H1 (cell line): ENCODE data around the gene TP53BP2. TPM values are rescaled to one million over a fixed set of nuclear protein-coding genes. Genes with fewer than 3 reads are reported as not detected.

Experiments used
- CTCF ChIA-PET: fragments of 300-600 bp; sonication (Branson Sonifier 250); formaldehyde crosslinking; loops from one replicate; lab custom pipeline; 2021; ENCODE audit not compliant: partially characterized antibody; lab: Charles Lee
- POLR2A ChIA-PET: fragments of 300-600 bp; sonication (Branson Sonifier 250); formaldehyde crosslinking; loops from one replicate; lab custom pipeline; 2021; ENCODE audit warnings: inconsistent platforms; ENCODE audit not compliant: partially characterized antibody; lab: Charles Lee
- DNase-seq, 2 experiments: peaks; one replicate each; pipeline versions ENCODE4 v3.0.0 to v3.0.0-alpha.2; 2010 to 2022; ENCODE audit warnings: low spot score in 2 of 2, low read depth in 1 of 2, mixed read lengths in 1 of 2
- FAIRE-seq: peaks from 2 replicates; lab custom pipeline; 2011; peaks lifted over from hg19 to GRCh38; lab: Jason Lieb, UNC
- H2AFZ ChIP-seq: 2 replicates; pipeline ENCODE4 v1.8.1; 2012; ENCODE audit warnings: low read length, inconsistent platforms
- H2AK5ac ChIP-seq: 2 replicates; pipeline ENCODE4 v1.6.1; 2013; ENCODE audit warnings: low read depth, low read length
- H2BK120ac ChIP-seq: replicated peaks from 2 replicates; pipeline ENCODE3; 2013; ENCODE audit warnings: low read depth, low read length, inconsistent platforms
- H2BK12ac ChIP-seq: 2 replicates; pipeline ENCODE4 v1.6.1; 2013; ENCODE audit warnings: low read depth, low read length
- H2BK15ac ChIP-seq: 2 replicates; pipeline ENCODE4 v1.6.1; 2013; ENCODE audit warnings: low read length
- H2BK20ac ChIP-seq: 2 replicates; pipeline ENCODE4 v1.6.1; 2013; ENCODE audit warnings: low read length
- H2BK5ac ChIP-seq: 2 replicates; pipeline ENCODE4 v1.6.1; 2013; ENCODE audit warnings: low read depth, low read length
- H3K14ac ChIP-seq: 2 replicates; pipeline ENCODE4 v1.6.1; 2013; ENCODE audit warnings: inconsistent platforms; ENCODE audit not compliant: insufficient read length
- H3K18ac ChIP-seq: 2 replicates; pipeline ENCODE4 v1.6.1; 2013; ENCODE audit warnings: low read length; ENCODE audit errors: extremely low read depth
- H3K23ac ChIP-seq: 2 replicates; pipeline ENCODE4 v1.6.1; 2013; ENCODE audit warnings: inconsistent platforms; ENCODE audit not compliant: insufficient read length
- H3K23me2 ChIP-seq: 2 replicates; pipeline ENCODE4 v1.6.1; 2013; ENCODE audit warnings: low read depth, low read length
- H3K27ac ChIP-seq: 2 replicates; pipeline ENCODE4 v1.6.1; 2011; ENCODE audit warnings: low read depth, low read length, inconsistent platforms
- H3K27me3 ChIP-seq, 4 experiments: replicated peaks in 1 of 4; 1 replicate in 1 of 4; 2 replicates in 3 of 4; pipeline versions ENCODE4 v1.6.1 to v1.8.1; 2011 to 2013; ENCODE audit warnings: low read length in 3 of 4, mild to moderate bottlenecking in 3 of 4, inconsistent platforms in 2 of 4, mixed read lengths in 2 of 4, moderate library complexity in 1 of 4; ENCODE audit not compliant: control insufficient read depth in 3 of 4, insufficient read depth in 3 of 4; ENCODE audit errors: extremely low read depth in 1 of 4
- H3K36me3 ChIP-seq, 4 experiments: 2 replicates each; pipeline versions ENCODE4 v1.6.1 to v1.8.1; 2011 to 2013; ENCODE audit warnings: mild to moderate bottlenecking in 4 of 4, low read length in 3 of 4, moderate library complexity in 2 of 4, control low read depth in 1 of 4, inconsistent platforms in 1 of 4; ENCODE audit not compliant: insufficient read depth in 4 of 4, control insufficient read depth in 2 of 4
- H3K4ac ChIP-seq: replicated peaks from 2 replicates; pipeline ENCODE3; 2013; ENCODE audit warnings: low read length, low read depth, mixed read lengths, inconsistent platforms; ENCODE audit not compliant: insufficient read length
- H3K4me1 ChIP-seq, 4 experiments: replicated peaks in 1 of 4; 1 replicate in 1 of 4; 2 replicates in 3 of 4; pipeline versions ENCODE4 v1.6.1 to v1.8.1; 2011 to 2013; ENCODE audit warnings: low read length in 3 of 4, inconsistent platforms in 2 of 4, mixed read lengths in 1 of 4; ENCODE audit not compliant: insufficient read depth in 4 of 4, control insufficient read depth in 3 of 4
- H3K4me2 ChIP-seq, 2 experiments: 2 replicates each; pipeline versions ENCODE4 v1.6.1 to v1.8.1; 2011 to 2013; ENCODE audit warnings: low read depth in 2 of 2, low read length in 2 of 2, control low read depth in 1 of 2, inconsistent platforms in 1 of 2, mild to moderate bottlenecking in 1 of 2; ENCODE audit not compliant: insufficient read depth in 1 of 2
- H3K4me3 ChIP-seq, 4 experiments: fragments of 200-600, 300-600 bp in 1 of 4; sonication (generic), shearing (Covaris generic), sonication (Bioruptor Twin) in 1 of 4; 2 replicates each; pipeline versions ENCODE4 v1.5.1 to v1.8.1; 2011 to 2016; ENCODE audit warnings: low read length in 4 of 4, low read depth in 3 of 4, control low read depth in 2 of 4, inconsistent platforms in 2 of 4, mild to moderate bottlenecking in 2 of 4, mixed read lengths in 1 of 4, moderate library complexity in 1 of 4; ENCODE audit not compliant: insufficient read depth in 2 of 4; ENCODE audit errors: extremely low read depth in 1 of 4
- H3K56ac ChIP-seq: replicated peaks from 2 replicates; pipeline ENCODE3; 2013; ENCODE audit warnings: low read depth, mild to moderate bottlenecking, mixed read lengths, low read length, inconsistent platforms; ENCODE audit not compliant: insufficient read length
- H3K79me1 ChIP-seq: 2 replicates; pipeline ENCODE4 v1.6.1; 2013; ENCODE audit warnings: low read depth, low read length, control low read depth
- H3K79me2 ChIP-seq, 2 experiments: 2 replicates each; pipeline versions ENCODE4 v1.6.1 to v1.8.1; 2012 to 2013; ENCODE audit warnings: low read length in 2 of 2, mild to moderate bottlenecking in 2 of 2, inconsistent platforms in 1 of 2; ENCODE audit not compliant: insufficient read depth in 2 of 2, control insufficient read depth in 1 of 2
- H3K9ac ChIP-seq, 4 experiments: replicated peaks in 1 of 4; 1 replicate in 1 of 4; 2 replicates in 3 of 4; pipeline versions ENCODE4 v1.6.1 to v1.8.1; 2011 to 2013; ENCODE audit warnings: low read depth in 3 of 4, low read length in 3 of 4, control low read depth in 2 of 4, mild to moderate bottlenecking in 2 of 4, moderate library complexity in 2 of 4, inconsistent platforms in 1 of 4; ENCODE audit errors: extremely low read depth in 1 of 4
- H3K9me3 ChIP-seq, 2 experiments: 2 replicates each; pipeline versions ENCODE4 v1.6.1 to v1.8.1; 2012 to 2013; ENCODE audit warnings: mild to moderate bottlenecking in 2 of 2, moderate library complexity in 2 of 2, control low read depth in 1 of 2, inconsistent platforms in 1 of 2, low read depth in 1 of 2, low read length in 1 of 2, mixed read lengths in 1 of 2; ENCODE audit not compliant: insufficient read depth in 2 of 2
- H4K20me1 ChIP-seq, 2 experiments: replicated peaks in 1 of 2; 2 replicates each; pipeline versions ENCODE3 to v1.8.1; 2011 to 2013; ENCODE audit warnings: inconsistent platforms in 2 of 2, low read length in 2 of 2, mild to moderate bottlenecking in 1 of 2; ENCODE audit not compliant: insufficient read depth in 2 of 2, control insufficient read depth in 1 of 2
- H4K5ac ChIP-seq: 2 replicates; pipeline ENCODE4 v1.6.1; 2013; ENCODE audit warnings: low read length, low read depth, mixed read lengths, inconsistent platforms; ENCODE audit not compliant: insufficient read length
- H4K8ac ChIP-seq: 2 replicates; pipeline ENCODE4 v1.8.0; 2013; ENCODE audit warnings: mild to moderate bottlenecking, moderate library complexity, low read length, inconsistent platforms; ENCODE audit not compliant: insufficient read depth; ENCODE audit errors: extremely low read depth
- H4K91ac ChIP-seq: replicated peaks from 2 replicates; pipeline ENCODE3; 2013; ENCODE audit warnings: low read length, mixed read lengths, inconsistent platforms; ENCODE audit not compliant: insufficient read length
- RAD21 ChIP-seq, 2 experiments: IDR thresholded peaks in 1 of 2; conservative IDR thresholded peaks in 1 of 2; 2 replicates each; pipeline ENCODE4 v1.6.1; 2011; ENCODE audit warnings: low read depth in 2 of 2, low read length in 2 of 2, improper control_type of control experiment in 1 of 2, inconsistent platforms in 1 of 2, mild to moderate bottlenecking in 1 of 2, moderate library complexity in 1 of 2
- WGBS, 2 experiments: shearing (Covaris generic) in 1 of 2; methylation state at CpG; one replicate each; pipeline versions ENCODE4 v1.1.6 to v1.1.7; 2013 to 2015; ENCODE audit warnings: low lambda C conversion rate in 2 of 2, mixed read lengths in 2 of 2, inconsistent platforms in 1 of 2, low coverage in 1 of 2, missing lambda C conversion rate in 1 of 2; ENCODE audit not compliant: insufficient replicate concordance in 2 of 2, insufficient coverage in 1 of 2, insufficient read length in 1 of 2; ENCODE audit errors: extremely low coverage in 1 of 2, missing lambda C conversion rate in 1 of 2; 5-methylcytosine and 5-hydroxymethylcytosine counted together
- polyA plus RNA-seq, 7 experiments: library from polyadenylated mRNA; depleted of rRNA in 3 of 7; stranded (reverse) in 5 of 7; unstranded in 2 of 7; fragments of >200 nt in 5 of 7; fragments of 200-250 nt in 2 of 7; gene quantifications; 1 replicate in 5 of 7; 2 replicates in 1 of 7; 4 replicates in 1 of 7; pipeline versions ENCODE4 v1.2.1 to v1.2.3, GENCODE V29; 2011 to 2013; ENCODE audit warnings: missing spikeins in 2 of 7, mixed read lengths in 2 of 7
- total RNA-seq: library from RNA; stranded (reverse); fragmentation: NEBNext Ultra II Directional; extraction: Animal tissue kit (Norgen Biotek cat#: 25700); gene quantifications from 2 replicates; pipeline ENCODE4 v1.2.1, GENCODE V29; 2021
- TF ChIP-seq, protein P1 (sequence below): IDR thresholded peaks from 2 replicates; pipeline ENCODE4 v1.6.1; 2012; ENCODE audit warnings: low read length, inconsistent platforms
- TF ChIP-seq, protein P2 (sequence below), 3 experiments: IDR thresholded peaks; 1 replicate in 2 of 3; 2 replicates in 1 of 3; pipeline versions ENCODE4 v1.5.1 to v1.6.1; 2011; ENCODE audit warnings: low read length in 3 of 3, mild to moderate bottlenecking in 3 of 3, inconsistent platforms in 2 of 3, low read depth in 1 of 3, moderate library complexity in 1 of 3; ENCODE audit not compliant: insufficient read depth in 1 of 3; ENCODE audit errors: control extremely low read depth in 1 of 3

TP53BP2 gene
- total and polyA plus RNA-seq, 2 of the 8 experiments (the other 6 are each of a cell fraction or from before 2014, with no cell fraction given) = 18.0 to 38.7 TPM

DNA sequence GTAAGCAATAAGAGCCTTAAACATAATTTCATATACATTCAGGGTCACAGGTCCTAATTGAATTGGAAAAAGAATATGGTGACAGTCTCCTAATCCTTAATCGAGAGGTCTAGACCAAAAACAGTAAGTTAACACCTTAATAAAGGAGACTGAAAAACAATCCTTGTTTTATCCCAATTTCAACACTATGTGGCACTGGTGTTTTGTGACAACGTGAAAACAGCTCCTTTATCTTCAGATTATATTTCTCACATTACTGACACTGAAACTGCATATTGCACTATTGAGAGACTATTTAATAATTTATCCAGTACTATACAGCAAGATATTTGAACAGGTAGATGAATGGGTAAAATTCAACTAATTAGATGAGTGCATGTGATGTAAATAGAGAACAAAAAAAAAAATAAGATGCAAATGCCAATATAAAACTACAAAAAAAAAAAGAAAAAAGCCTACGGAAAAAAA is 34.1 kb downstream of the TP53BP2 start:
- Histone ChIP-seq H2BK20ac (no peak overlapping the region), H3K27ac (no peak overlapping the region), H2BK12ac (no peak overlapping the region), H3K79me1 (no peaks in the 10 kb centered on the region; the same call in 1 of the 2 replicates), H3K9ac (no peak overlapping the region), H3K36me3 (peaks cover 2 to 51% (median 19%) of the 10 kb centered on the region in 4 experiments; a peak in 6 of 8 replicates), H3K23me2 (no peaks in the 10 kb centered on the region), H3K4me2 (no peak overlapping the region), H2BK120ac (no peak overlapping the region), H2AFZ (no peak overlapping the region), H2BK5ac (no peak overlapping the region), H3K56ac (no peak overlapping the region), H3K4me1 (no peaks in the 10 kb centered on the region), H3K18ac (no peak overlapping the region), H4K91ac (no peak overlapping the region), H3K4me3 (no peak overlapping the region), H3K23ac (no peak overlapping the region), H4K8ac (no peak overlapping the region), H2AK5ac (no peak overlapping the region), H4K20me1 (peaks cover 0 to 3% of the 10 kb centered on the region in 2 experiments), H3K4ac (no peak overlapping the region), H4K5ac (no peak overlapping the region), H3K14ac (no peak overlapping the region), H3K9me3 (peaks cover 0 to 2% of the 10 kb centered on the region in 2 experiments; a peak in 2 of 4 replicates), H2BK15ac (no peak overlapping the region), H3K79me2 (peaks cover 0 to 20% of the 10 kb centered on the region in 2 experiments; a peak in 2 of 4 replicates), H3K27me3 (peaks cover 0 to 1% (median 0%) of the 10 kb centered on the region in 4 experiments; a peak in 1 of 7 replicates)
- CTCF ChIA-PET = interaction anchor here (0.7 to 2.7 kb wide), 17 partner anchors 9 to 1184 kb away, joined by 3 to 16 read pairs (median 4); no protein-coding TSS in a partner anchor
- FAIRE-seq (peak; percentile 68), DNase-seq (no peak)
- TF ChIP-seq, protein P1, sequence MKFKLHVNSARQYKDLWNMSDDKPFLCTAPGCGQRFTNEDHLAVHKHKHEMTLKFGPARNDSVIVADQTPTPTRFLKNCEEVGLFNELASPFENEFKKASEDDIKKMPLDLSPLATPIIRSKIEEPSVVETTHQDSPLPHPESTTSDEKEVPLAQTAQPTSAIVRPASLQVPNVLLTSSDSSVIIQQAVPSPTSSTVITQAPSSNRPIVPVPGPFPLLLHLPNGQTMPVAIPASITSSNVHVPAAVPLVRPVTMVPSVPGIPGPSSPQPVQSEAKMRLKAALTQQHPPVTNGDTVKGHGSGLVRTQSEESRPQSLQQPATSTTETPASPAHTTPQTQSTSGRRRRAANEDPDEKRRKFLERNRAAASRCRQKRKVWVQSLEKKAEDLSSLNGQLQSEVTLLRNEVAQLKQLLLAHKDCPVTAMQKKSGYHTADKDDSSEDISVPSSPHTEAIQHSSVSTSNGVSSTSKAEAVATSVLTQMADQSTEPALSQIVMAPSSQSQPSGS = no peak
- peak; percentile 59 to 68 for TF ChIP-seq RAD21 (IDR thresholded peaks at IDR 0.05 in 1 of 2, conservative IDR thresholded peaks at IDR 0.05 in 1 of 2; ENCODE audit: low read depth in 2 of 2, low read length in 2 of 2)
- TF ChIP-seq, protein P2, sequence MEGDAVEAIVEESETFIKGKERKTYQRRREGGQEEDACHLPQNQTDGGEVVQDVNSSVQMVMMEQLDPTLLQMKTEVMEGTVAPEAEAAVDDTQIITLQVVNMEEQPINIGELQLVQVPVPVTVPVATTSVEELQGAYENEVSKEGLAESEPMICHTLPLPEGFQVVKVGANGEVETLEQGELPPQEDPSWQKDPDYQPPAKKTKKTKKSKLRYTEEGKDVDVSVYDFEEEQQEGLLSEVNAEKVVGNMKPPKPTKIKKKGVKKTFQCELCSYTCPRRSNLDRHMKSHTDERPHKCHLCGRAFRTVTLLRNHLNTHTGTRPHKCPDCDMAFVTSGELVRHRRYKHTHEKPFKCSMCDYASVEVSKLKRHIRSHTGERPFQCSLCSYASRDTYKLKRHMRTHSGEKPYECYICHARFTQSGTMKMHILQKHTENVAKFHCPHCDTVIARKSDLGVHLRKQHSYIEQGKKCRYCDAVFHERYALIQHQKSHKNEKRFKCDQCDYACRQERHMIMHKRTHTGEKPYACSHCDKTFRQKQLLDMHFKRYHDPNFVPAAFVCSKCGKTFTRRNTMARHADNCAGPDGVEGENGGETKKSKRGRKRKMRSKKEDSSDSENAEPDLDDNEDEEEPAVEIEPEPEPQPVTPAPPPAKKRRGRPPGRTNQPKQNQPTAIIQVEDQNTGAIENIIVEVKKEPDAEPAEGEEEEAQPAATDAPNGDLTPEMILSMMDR (IDR thresholded peaks at IDR 0.05; ENCODE audit: control extremely low read depth in 1 of 3, insufficient read depth in 1 of 3, low read depth in 1 of 3, low read length in 3 of 3) = peak in 2 of 3 experiments; percentile 26 to 39; a peak in 2 of 4 replicates
- POLR2A ChIA-PET = interaction anchor here (0.6 to 1.4 kb wide), 2 partner anchors 29 to 34 kb away, joined by 3 to 5 read pairs; partner anchors contain the start of gene TP53BP2
- WGBS, 2 experiments = 80% methylated on average over 3 of the region's 3 CpGs; no CpG with 5 or more reads in 1 of the 2 experiments
